ENCODE results near the gene SIRPD.

GRCh38 chr20:1569415-1569881, 11.9 kb upstream of the SIRPD start:
- TF ChIP-seq EZH2 (IDR thresholded peaks at IDR 0.05; ENCODE audit: low read length, unreplicated experiment) (no peak), CTCF (conservative IDR thresholded peaks at IDR 0.05; ENCODE audit: low read depth, low read length) (no peak)
